ENCODE measurements around the gene MAN2A2. TPM values are rescaled to one million over a fixed set of nuclear protein-coding genes. Genes with fewer than 3 reads are reported as not detected.

MAN2A2 gene
- total RNA-seq, 1 experiment from 2014 or later: 64.9 TPM

- ChIA-PET CTCF (interaction anchor here (0.6 kb wide), 1 partner anchor 637 kb away, joined by 3 read pairs; the partner anchor contains the start of gene GDPGP1), POLR2A (interaction anchor here (1.2 kb wide), 1 partner anchor 154 kb away, joined by 4 read pairs; the partner anchor contains the start of gene BLM)
- H3K4me3 Mint-ChIP-seq (ENCODE audit: unreplicated experiment): peak overlapping the region; percentile 71
- H3K36me3 Mint-ChIP-seq (ENCODE audit: insufficient read depth, unreplicated experiment): peaks cover 9% of the 10 kb centered on the region
- H3K9me3 ChIP-seq: no peaks in the 10 kb centered on the region
- H3K27me3 Mint-ChIP-seq (ENCODE audit: insufficient read depth, unreplicated experiment): no peaks in the 10 kb centered on the region
- peaks cover 30% of the 10 kb centered on the region for H3K4me1 Mint-ChIP-seq (ENCODE audit: low read depth, unreplicated experiment)
- H3K9me3 Mint-ChIP-seq (ENCODE audit: unreplicated experiment): no peaks in the 10 kb centered on the region
- peak overlapping the region; percentile 58 for H3K4me3 ChIP-seq (ENCODE audit: low read depth, low read length)
- H3K27me3 ChIP-seq (replicated peaks; ENCODE audit: control insufficient read depth, insufficient read depth, low read length): no peaks in the 10 kb centered on the region
- no TSS peak for BruUV-seq (replicated peaks)
- intact Hi-C loops (cut with micrococcal nuclease; ENCODE audit: unreplicated experiment): loop anchor here (5.0 kb wide), 2 partner anchors 49 to 224 kb away; no protein-coding TSS in a partner anchor
- peaks cover 64% of the 10 kb centered on the region for H3K4me1 ChIP-seq
- peak in 1 of 2 experiments; percentile 54 for DNase-seq
- no peak for TF ChIP-seq CTCF (IDR thresholded peaks at IDR 0.05; ENCODE audit: insufficient read depth in 1 of 2, low read depth in 1 of 2, low read length in 1 of 2, severe bottlenecking in 1 of 2, unreplicated experiment in 1 of 2)
- no peaks in the 10 kb centered on the region for H3K36me3 ChIP-seq (ENCODE audit: control insufficient read depth, insufficient read depth, low read length)
- H3K27ac Mint-ChIP-seq (ENCODE audit: unreplicated experiment): peak overlapping the region; percentile 53
Measured at GRCh38 chr15:90871139-90871715, 31.9 kb upstream of the MAN2A2 start.

GRCh38 chr15:90871716-90872485 lies 31.2 kb upstream of the MAN2A2 start:
- TF ChIP-seq CTCF (IDR thresholded peaks at IDR 0.05; ENCODE audit: insufficient read depth in 1 of 2, low read depth in 1 of 2, low read length in 1 of 2, severe bottlenecking in 1 of 2, unreplicated experiment in 1 of 2): no peak
- Histone ChIP-seq H3K9me3 (no peaks in the 10 kb centered on the region), H3K4me3 (ENCODE audit: low read depth, low read length) (peak overlapping the region; percentile 58), H3K4me1 (peaks cover 57% of the 10 kb centered on the region), H3K27me3 (replicated peaks; ENCODE audit: control insufficient read depth, insufficient read depth, low read length) (no peaks in the 10 kb centered on the region), H3K36me3 (ENCODE audit: control insufficient read depth, insufficient read depth, low read length) (no peaks in the 10 kb centered on the region)
- intact Hi-C loops (cut with micrococcal nuclease; ENCODE audit: unreplicated experiment): loop anchor here (5.0 kb wide), 2 partner anchors 50 to 225 kb away; no protein-coding TSS in a partner anchor
- peak in 1 of 2 experiments; percentile 56 for DNase-seq
- H3K36me3 Mint-ChIP-seq (ENCODE audit: insufficient read depth, unreplicated experiment): peaks cover 9% of the 10 kb centered on the region
- H3K27me3 Mint-ChIP-seq (ENCODE audit: insufficient read depth, unreplicated experiment): no peaks in the 10 kb centered on the region
- peak overlapping the region; percentile 65 for H3K27ac Mint-ChIP-seq (ENCODE audit: unreplicated experiment)
- H3K4me1 Mint-ChIP-seq (ENCODE audit: low read depth, unreplicated experiment): peaks cover 23% of the 10 kb centered on the region
- no peaks in the 10 kb centered on the region for H3K9me3 Mint-ChIP-seq (ENCODE audit: unreplicated experiment)
- ChIA-PET CTCF (interaction anchor here (0.6 kb wide), 1 partner anchor 638 kb away, joined by 3 read pairs; the partner anchor contains the start of gene GDPGP1), POLR2A (interaction anchor here (0.5 to 1.2 kb wide), 3 partner anchors 83 to 1625 kb away, joined by 3 to 5 read pairs (median 4); partner anchors contain the start of genes BLM and RCCD1)
- H3K4me3 Mint-ChIP-seq (ENCODE audit: unreplicated experiment): peak overlapping the region; percentile 71
- BruUV-seq (replicated peaks): no TSS peak

- TF ChIP-seq CTCF (IDR thresholded peaks at IDR 0.05; ENCODE audit: insufficient read depth in 1 of 2, low read depth in 1 of 2, low read length in 1 of 2, severe bottlenecking in 1 of 2, unreplicated experiment in 1 of 2): no peak
- H3K27me3 Mint-ChIP-seq (ENCODE audit: insufficient read depth, unreplicated experiment): no peaks in the 10 kb centered on the region
- no peaks in the 10 kb centered on the region for H3K9me3 Mint-ChIP-seq (ENCODE audit: unreplicated experiment)
- Histone ChIP-seq H3K36me3 (ENCODE audit: control insufficient read depth, insufficient read depth, low read length) (no peaks in the 10 kb centered on the region), H3K27me3 (replicated peaks; ENCODE audit: control insufficient read depth, insufficient read depth, low read length) (no peaks in the 10 kb centered on the region), H3K9me3 (no peaks in the 10 kb centered on the region), H3K4me1 (peaks cover 57% of the 10 kb centered on the region), H3K4me3 (ENCODE audit: low read depth, low read length) (peak overlapping the region; percentile 58)
- POLR2A ChIA-PET: no interaction called here
- intact Hi-C loops (cut with micrococcal nuclease; ENCODE audit: unreplicated experiment): loop anchor here (5.0 kb wide), 2 partner anchors 50 to 225 kb away; no protein-coding TSS in a partner anchor
- peak overlapping the region; percentile 65 for H3K27ac Mint-ChIP-seq (ENCODE audit: unreplicated experiment)
- peaks cover 11% of the 10 kb centered on the region for H3K36me3 Mint-ChIP-seq (ENCODE audit: insufficient read depth, unreplicated experiment)
- peaks cover 23% of the 10 kb centered on the region for H3K4me1 Mint-ChIP-seq (ENCODE audit: low read depth, unreplicated experiment)
- CTCF ChIA-PET: interaction anchor here (2.2 kb wide), 1 partner anchor 59 kb away, joined by 11 read pairs; the partner anchor contains the start of gene HDDC3
- no peak for DNase-seq
- BruUV-seq (replicated peaks): TSS peak; percentile 33
- H3K4me3 Mint-ChIP-seq (ENCODE audit: unreplicated experiment): peak overlapping the region; percentile 71
Measured at GRCh38 chr15:90872486-90873184, 30.5 kb upstream of the MAN2A2 start.

Measured in Caco-2 (cell line).